H1 (cell line): ENCODE measurements around the gene CCDC171. TPM values are rescaled to one million over a fixed set of nuclear protein-coding genes. Genes with fewer than 3 reads are reported as not detected.

Source experiments
- CTCF ChIA-PET: fragments of 300-600 bp; sonication (Branson Sonifier 250); formaldehyde crosslinking; loops from one replicate; lab custom pipeline; 2021; ENCODE audit not compliant: partially characterized antibody; lab: Charles Lee
- POLR2A ChIA-PET: fragments of 300-600 bp; sonication (Branson Sonifier 250); formaldehyde crosslinking; loops from one replicate; lab custom pipeline; 2021; ENCODE audit warnings: inconsistent platforms; ENCODE audit not compliant: partially characterized antibody; lab: Charles Lee
- DNase-seq, 2 experiments: peaks; one replicate each; pipeline versions ENCODE4 v3.0.0 to v3.0.0-alpha.2; 2010 to 2022; ENCODE audit warnings: low spot score in 2 of 2, low read depth in 1 of 2, mixed read lengths in 1 of 2
- FAIRE-seq: peaks from 2 replicates; lab custom pipeline; 2011; peaks lifted over from hg19 to GRCh38; lab: Jason Lieb, UNC
- H2AFZ ChIP-seq: 2 replicates; pipeline ENCODE4 v1.8.1; 2012; ENCODE audit warnings: low read length, inconsistent platforms
- H2AK5ac ChIP-seq: 2 replicates; pipeline ENCODE4 v1.6.1; 2013; ENCODE audit warnings: low read depth, low read length
- H2BK120ac ChIP-seq: replicated peaks from 2 replicates; pipeline ENCODE3; 2013; ENCODE audit warnings: low read depth, low read length, inconsistent platforms
- H2BK12ac ChIP-seq: 2 replicates; pipeline ENCODE4 v1.6.1; 2013; ENCODE audit warnings: low read depth, low read length
- H2BK15ac ChIP-seq: 2 replicates; pipeline ENCODE4 v1.6.1; 2013; ENCODE audit warnings: low read length
- H2BK20ac ChIP-seq: 2 replicates; pipeline ENCODE4 v1.6.1; 2013; ENCODE audit warnings: low read length
- H2BK5ac ChIP-seq: 2 replicates; pipeline ENCODE4 v1.6.1; 2013; ENCODE audit warnings: low read depth, low read length
- H3K14ac ChIP-seq: 2 replicates; pipeline ENCODE4 v1.6.1; 2013; ENCODE audit warnings: inconsistent platforms; ENCODE audit not compliant: insufficient read length
- H3K18ac ChIP-seq: 2 replicates; pipeline ENCODE4 v1.6.1; 2013; ENCODE audit warnings: low read length; ENCODE audit errors: extremely low read depth
- H3K23ac ChIP-seq: 2 replicates; pipeline ENCODE4 v1.6.1; 2013; ENCODE audit warnings: inconsistent platforms; ENCODE audit not compliant: insufficient read length
- H3K23me2 ChIP-seq: 2 replicates; pipeline ENCODE4 v1.6.1; 2013; ENCODE audit warnings: low read depth, low read length
- H3K27ac ChIP-seq: 2 replicates; pipeline ENCODE4 v1.6.1; 2011; ENCODE audit warnings: low read depth, low read length, inconsistent platforms
- H3K27me3 ChIP-seq, 4 experiments: replicated peaks in 1 of 4; 1 replicate in 1 of 4; 2 replicates in 3 of 4; pipeline versions ENCODE4 v1.6.1 to v1.8.1; 2011 to 2013; ENCODE audit warnings: low read length in 3 of 4, mild to moderate bottlenecking in 3 of 4, inconsistent platforms in 2 of 4, mixed read lengths in 2 of 4, moderate library complexity in 1 of 4; ENCODE audit not compliant: control insufficient read depth in 3 of 4, insufficient read depth in 3 of 4; ENCODE audit errors: extremely low read depth in 1 of 4
- H3K36me3 ChIP-seq, 4 experiments: 2 replicates each; pipeline versions ENCODE4 v1.6.1 to v1.8.1; 2011 to 2013; ENCODE audit warnings: mild to moderate bottlenecking in 4 of 4, low read length in 3 of 4, moderate library complexity in 2 of 4, control low read depth in 1 of 4, inconsistent platforms in 1 of 4; ENCODE audit not compliant: insufficient read depth in 4 of 4, control insufficient read depth in 2 of 4
- H3K4ac ChIP-seq: replicated peaks from 2 replicates; pipeline ENCODE3; 2013; ENCODE audit warnings: low read length, low read depth, mixed read lengths, inconsistent platforms; ENCODE audit not compliant: insufficient read length
- H3K4me1 ChIP-seq, 4 experiments: replicated peaks in 1 of 4; 1 replicate in 1 of 4; 2 replicates in 3 of 4; pipeline versions ENCODE4 v1.6.1 to v1.8.1; 2011 to 2013; ENCODE audit warnings: low read length in 3 of 4, inconsistent platforms in 2 of 4, mixed read lengths in 1 of 4; ENCODE audit not compliant: insufficient read depth in 4 of 4, control insufficient read depth in 3 of 4
- H3K4me2 ChIP-seq, 2 experiments: 2 replicates each; pipeline versions ENCODE4 v1.6.1 to v1.8.1; 2011 to 2013; ENCODE audit warnings: low read depth in 2 of 2, low read length in 2 of 2, control low read depth in 1 of 2, inconsistent platforms in 1 of 2, mild to moderate bottlenecking in 1 of 2; ENCODE audit not compliant: insufficient read depth in 1 of 2
- H3K4me3 ChIP-seq, 4 experiments: fragments of 200-600, 300-600 bp in 1 of 4; sonication (generic), shearing (Covaris generic), sonication (Bioruptor Twin) in 1 of 4; 2 replicates each; pipeline versions ENCODE4 v1.5.1 to v1.8.1; 2011 to 2016; ENCODE audit warnings: low read length in 4 of 4, low read depth in 3 of 4, control low read depth in 2 of 4, inconsistent platforms in 2 of 4, mild to moderate bottlenecking in 2 of 4, mixed read lengths in 1 of 4, moderate library complexity in 1 of 4; ENCODE audit not compliant: insufficient read depth in 2 of 4; ENCODE audit errors: extremely low read depth in 1 of 4
- H3K56ac ChIP-seq: replicated peaks from 2 replicates; pipeline ENCODE3; 2013; ENCODE audit warnings: low read depth, mild to moderate bottlenecking, mixed read lengths, low read length, inconsistent platforms; ENCODE audit not compliant: insufficient read length
- H3K79me1 ChIP-seq: 2 replicates; pipeline ENCODE4 v1.6.1; 2013; ENCODE audit warnings: low read depth, low read length, control low read depth
- H3K79me2 ChIP-seq, 2 experiments: 2 replicates each; pipeline versions ENCODE4 v1.6.1 to v1.8.1; 2012 to 2013; ENCODE audit warnings: low read length in 2 of 2, mild to moderate bottlenecking in 2 of 2, inconsistent platforms in 1 of 2; ENCODE audit not compliant: insufficient read depth in 2 of 2, control insufficient read depth in 1 of 2
- H3K9ac ChIP-seq, 4 experiments: replicated peaks in 1 of 4; 1 replicate in 1 of 4; 2 replicates in 3 of 4; pipeline versions ENCODE4 v1.6.1 to v1.8.1; 2011 to 2013; ENCODE audit warnings: low read depth in 3 of 4, low read length in 3 of 4, control low read depth in 2 of 4, mild to moderate bottlenecking in 2 of 4, moderate library complexity in 2 of 4, inconsistent platforms in 1 of 4; ENCODE audit errors: extremely low read depth in 1 of 4
- H3K9me3 ChIP-seq, 2 experiments: 2 replicates each; pipeline versions ENCODE4 v1.6.1 to v1.8.1; 2012 to 2013; ENCODE audit warnings: mild to moderate bottlenecking in 2 of 2, moderate library complexity in 2 of 2, control low read depth in 1 of 2, inconsistent platforms in 1 of 2, low read depth in 1 of 2, low read length in 1 of 2, mixed read lengths in 1 of 2; ENCODE audit not compliant: insufficient read depth in 2 of 2
- H4K20me1 ChIP-seq, 2 experiments: replicated peaks in 1 of 2; 2 replicates each; pipeline versions ENCODE3 to v1.8.1; 2011 to 2013; ENCODE audit warnings: inconsistent platforms in 2 of 2, low read length in 2 of 2, mild to moderate bottlenecking in 1 of 2; ENCODE audit not compliant: insufficient read depth in 2 of 2, control insufficient read depth in 1 of 2
- H4K5ac ChIP-seq: 2 replicates; pipeline ENCODE4 v1.6.1; 2013; ENCODE audit warnings: low read length, low read depth, mixed read lengths, inconsistent platforms; ENCODE audit not compliant: insufficient read length
- H4K8ac ChIP-seq: 2 replicates; pipeline ENCODE4 v1.8.0; 2013; ENCODE audit warnings: mild to moderate bottlenecking, moderate library complexity, low read length, inconsistent platforms; ENCODE audit not compliant: insufficient read depth; ENCODE audit errors: extremely low read depth
- H4K91ac ChIP-seq: replicated peaks from 2 replicates; pipeline ENCODE3; 2013; ENCODE audit warnings: low read length, mixed read lengths, inconsistent platforms; ENCODE audit not compliant: insufficient read length
- CTBP2 ChIP-seq: IDR thresholded peaks from 2 replicates; pipeline ENCODE4 v1.7.0; 2011; ENCODE audit warnings: borderline replicate concordance, mild to moderate bottlenecking, moderate library complexity, mixed read lengths, low read length; ENCODE audit not compliant: insufficient read depth, insufficient read length
- KDM1A ChIP-seq: fragments of 200-600, 300-600 bp; sonication (generic); IDR thresholded peaks from 2 replicates; pipeline ENCODE4 v1.7.1; 2016; ENCODE audit warnings: mild to moderate bottlenecking, low read length, borderline replicate concordance
- KDM4A ChIP-seq: IDR thresholded peaks from one replicate; pipeline ENCODE4 v1.7.1; 2012; ENCODE audit warnings: low read depth, mild to moderate bottlenecking, moderate library complexity, low read length, inconsistent platforms; ENCODE audit not compliant: severe bottlenecking
- RFX5 ChIP-seq: IDR thresholded peaks from 2 replicates; pipeline ENCODE4 v1.6.1; 2011; ENCODE audit warnings: low read depth, low read length, improper control_type of control experiment, borderline replicate concordance
- SP2 ChIP-seq: IDR thresholded peaks from 2 replicates; pipeline ENCODE4 v1.6.1; 2012; ENCODE audit warnings: mild to moderate bottlenecking, low read length, inconsistent platforms
- WGBS, 2 experiments: shearing (Covaris generic) in 1 of 2; methylation state at CpG; one replicate each; pipeline versions ENCODE4 v1.1.6 to v1.1.7; 2013 to 2015; ENCODE audit warnings: low lambda C conversion rate in 2 of 2, mixed read lengths in 2 of 2, inconsistent platforms in 1 of 2, low coverage in 1 of 2, missing lambda C conversion rate in 1 of 2; ENCODE audit not compliant: insufficient replicate concordance in 2 of 2, insufficient coverage in 1 of 2, insufficient read length in 1 of 2; ENCODE audit errors: extremely low coverage in 1 of 2, missing lambda C conversion rate in 1 of 2; 5-methylcytosine and 5-hydroxymethylcytosine counted together
- polyA plus RNA-seq, 7 experiments: library from polyadenylated mRNA; depleted of rRNA in 3 of 7; stranded (reverse) in 5 of 7; unstranded in 2 of 7; fragments of >200 nt in 5 of 7; fragments of 200-250 nt in 2 of 7; gene quantifications; 1 replicate in 5 of 7; 2 replicates in 1 of 7; 4 replicates in 1 of 7; pipeline versions ENCODE4 v1.2.1 to v1.2.3, GENCODE V29; 2011 to 2013; ENCODE audit warnings: missing spikeins in 2 of 7, mixed read lengths in 2 of 7
- total RNA-seq: library from RNA; stranded (reverse); fragmentation: NEBNext Ultra II Directional; extraction: Animal tissue kit (Norgen Biotek cat#: 25700); gene quantifications from 2 replicates; pipeline ENCODE4 v1.2.1, GENCODE V29; 2021
- TF ChIP-seq, protein P1 (sequence below): IDR thresholded peaks from 2 replicates; pipeline ENCODE4 v1.6.1; 2011; ENCODE audit warnings: low read length, improper control_type of control experiment

The CCDC171 gene
- total and polyA plus RNA-seq, 2 of the 8 experiments (the other 6 are each of a cell fraction or from before 2014, with no cell fraction given): 0.83 to 2.3 TPM

GRCh38 chr9:15778861-15779260, 226.0 kb downstream of the CCDC171 start:
- no peak for DNase-seq
- WGBS, 2 experiments: 95% methylated on average over 5 of the region's 5 CpGs; no CpG with 5 or more reads in 1 of the 2 experiments
- Histone ChIP-seq H2BK20ac (no peak overlapping the region), H3K18ac (no peak overlapping the region), H2BK5ac (no peak overlapping the region), H3K9ac (no peak overlapping the region), H2BK12ac (no peak overlapping the region), H3K9me3 (no peaks in the 10 kb centered on the region), H2AK5ac (no peak overlapping the region), H3K14ac (no peak overlapping the region), H3K79me1 (no peaks in the 10 kb centered on the region), H3K36me3 (no peaks in the 10 kb centered on the region), H3K27ac (no peak overlapping the region), H3K23me2 (no peaks in the 10 kb centered on the region), H4K8ac (no peak overlapping the region), H3K4ac (no peak overlapping the region), H4K20me1 (no peaks in the 10 kb centered on the region), H3K23ac (no peak overlapping the region), H3K4me1 (no peaks in the 10 kb centered on the region), H2BK120ac (no peak overlapping the region), H3K56ac (no peak overlapping the region), H4K5ac (no peak overlapping the region), H2BK15ac (no peak overlapping the region), H3K27me3 (no peaks in the 10 kb centered on the region), H3K4me3 (no peak overlapping the region), H2AFZ (no peak overlapping the region), H3K79me2 (no peaks in the 10 kb centered on the region), H3K4me2 (no peak overlapping the region), H4K91ac (no peak overlapping the region)
- ChIA-PET POLR2A (no interaction called here), CTCF (interaction anchor here (0.7 kb wide), 1 partner anchor 31 kb away, joined by 5 read pairs; no protein-coding TSS in a partner anchor)
- FAIRE-seq: no peak
- TF ChIP-seq SP2: no peak
- TF ChIP-seq, protein P1, sequence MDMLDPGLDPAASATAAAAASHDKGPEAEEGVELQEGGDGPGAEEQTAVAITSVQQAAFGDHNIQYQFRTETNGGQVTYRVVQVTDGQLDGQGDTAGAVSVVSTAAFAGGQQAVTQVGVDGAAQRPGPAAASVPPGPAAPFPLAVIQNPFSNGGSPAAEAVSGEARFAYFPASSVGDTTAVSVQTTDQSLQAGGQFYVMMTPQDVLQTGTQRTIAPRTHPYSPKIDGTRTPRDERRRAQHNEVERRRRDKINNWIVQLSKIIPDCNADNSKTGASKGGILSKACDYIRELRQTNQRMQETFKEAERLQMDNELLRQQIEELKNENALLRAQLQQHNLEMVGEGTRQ: no peak
- no peak for TF ChIP-seq KDM1A
- no peak for TF ChIP-seq KDM4A
- no peak for TF ChIP-seq CTBP2
- TF ChIP-seq RFX5: no peak
